Trophoblast cell (in vitro differentiated cells and primary cell): Measurements from ENCODE around the gene PLA2G12A. TPM values are rescaled to one million over a fixed set of nuclear protein-coding genes. Genes with fewer than 3 reads are reported as not detected.

ENCODE experiments used
- DNase-seq, 2 donors: peaks; one replicate each; pipeline ENCODE4 v3.0.0-alpha.2; 2016
- H2AFZ ChIP-seq: 2 replicates; pipeline ENCODE4 v1.6.1; 2013; ENCODE audit warnings: low read length, moderate library complexity, mild to moderate bottlenecking; ENCODE audit not compliant: insufficient read depth, poor library complexity
- H2AK5ac ChIP-seq: 2 replicates; pipeline ENCODE4 v1.6.1; 2013; ENCODE audit warnings: mild to moderate bottlenecking, low read length
- H2BK120ac ChIP-seq: 2 replicates; pipeline ENCODE4 v1.6.1; 2013; ENCODE audit warnings: low read length, mild to moderate bottlenecking, moderate library complexity; ENCODE audit not compliant: insufficient read depth, poor library complexity
- H2BK12ac ChIP-seq: 2 replicates; pipeline ENCODE4 v1.6.1; 2013; ENCODE audit warnings: mild to moderate bottlenecking, low read length, moderate library complexity
- H2BK5ac ChIP-seq: 2 replicates; pipeline ENCODE4 v1.6.1; 2013; ENCODE audit warnings: low read length, low read depth, moderate library complexity, mild to moderate bottlenecking; ENCODE audit not compliant: poor library complexity
- H3K14ac ChIP-seq: 2 replicates; pipeline ENCODE4 v1.6.1; 2013; ENCODE audit warnings: mild to moderate bottlenecking, low read length
- H3K18ac ChIP-seq: 2 replicates; pipeline ENCODE4 v1.6.1; 2013; ENCODE audit warnings: mild to moderate bottlenecking, low read length
- H3K23ac ChIP-seq: 2 replicates; pipeline ENCODE4 v1.6.1; 2013; ENCODE audit warnings: low read length
- H3K27ac ChIP-seq: 2 replicates; pipeline ENCODE4 v1.5.1; 2013; ENCODE audit warnings: low read depth, mild to moderate bottlenecking, inconsistent platforms, low read length, moderate library complexity
- H3K27me3 ChIP-seq: 2 replicates; pipeline ENCODE4 v1.6.1; 2013; ENCODE audit warnings: inconsistent platforms, mild to moderate bottlenecking, low read length, moderate library complexity; ENCODE audit not compliant: insufficient read depth
- H3K36me3 ChIP-seq, 2 experiments: 1 replicate in 1 of 2; 2 replicates in 1 of 2; pipeline ENCODE4 v1.6.1; 2013; ENCODE audit warnings: low read length in 2 of 2, mild to moderate bottlenecking in 2 of 2, moderate library complexity in 1 of 2; ENCODE audit not compliant: insufficient read depth in 2 of 2, control insufficient read depth in 1 of 2
- H3K4ac ChIP-seq: 2 replicates; pipeline ENCODE4 v1.6.1; 2013; ENCODE audit warnings: low read depth, mild to moderate bottlenecking, low read length, moderate library complexity
- H3K4me1 ChIP-seq, 2 experiments: 1 replicate in 1 of 2; 2 replicates in 1 of 2; pipeline ENCODE4 v1.6.1; 2013; ENCODE audit warnings: low read length in 2 of 2, mild to moderate bottlenecking in 2 of 2, moderate library complexity in 1 of 2; ENCODE audit not compliant: insufficient read depth in 2 of 2, control insufficient read depth in 1 of 2
- H3K4me2 ChIP-seq: 2 replicates; pipeline ENCODE4 v1.6.1; 2013; ENCODE audit warnings: inconsistent platforms, mild to moderate bottlenecking, low read length, moderate library complexity
- H3K4me3 ChIP-seq: 2 replicates; pipeline ENCODE4 v1.5.1; 2013; ENCODE audit warnings: mild to moderate bottlenecking, low read depth, low read length, inconsistent platforms
- H3K79me1 ChIP-seq: one replicate; pipeline ENCODE4 v1.6.1; 2013; ENCODE audit warnings: low read length
- H3K79me2 ChIP-seq: 2 replicates; pipeline ENCODE4 v1.6.1; 2013; ENCODE audit warnings: low read length, mild to moderate bottlenecking; ENCODE audit not compliant: control insufficient read depth, insufficient read depth, poor library complexity
- H3K9ac ChIP-seq: 2 replicates; pipeline ENCODE4 v1.6.1; 2013; ENCODE audit warnings: mild to moderate bottlenecking, low read length
- H3K9me3 ChIP-seq: 2 replicates; pipeline ENCODE4 v1.6.1; 2013; ENCODE audit warnings: low read depth, mild to moderate bottlenecking, control low read depth, inconsistent platforms, low read length; ENCODE audit not compliant: insufficient read depth
- H4K12ac ChIP-seq: 2 replicates; pipeline ENCODE4 v1.6.1; 2013; ENCODE audit warnings: low read depth, mild to moderate bottlenecking, low read length, moderate library complexity
- H4K8ac ChIP-seq: 2 replicates; pipeline ENCODE4 v1.6.1; 2013; ENCODE audit warnings: low read depth, mild to moderate bottlenecking, low read length, moderate library complexity
- H4K91ac ChIP-seq: one replicate; pipeline ENCODE4 v1.6.1; 2013; ENCODE audit warnings: low read depth, mild to moderate bottlenecking, low read length, moderate library complexity
- WGBS: extraction: QIAGEN DNeasy Blood & Tissue Kit; methylation state at CpG from one replicate; pipeline ENCODE4 v1.1.7; 2013; ENCODE audit warnings: missing lambda C conversion rate; ENCODE audit not compliant: insufficient read length, insufficient coverage; ENCODE audit errors: extremely low coverage; 5-methylcytosine and 5-hydroxymethylcytosine counted together
- polyA plus RNA-seq: library from polyadenylated mRNA; stranded (reverse); fragments of 200-250 nt; gene quantifications from 2 replicates; pipeline ENCODE4 v1.2.3, GENCODE V29; 2013

PLA2G12A gene
- polyA plus RNA-seq: 29.0 and 33.8 TPM in 2 replicates

DNA sequence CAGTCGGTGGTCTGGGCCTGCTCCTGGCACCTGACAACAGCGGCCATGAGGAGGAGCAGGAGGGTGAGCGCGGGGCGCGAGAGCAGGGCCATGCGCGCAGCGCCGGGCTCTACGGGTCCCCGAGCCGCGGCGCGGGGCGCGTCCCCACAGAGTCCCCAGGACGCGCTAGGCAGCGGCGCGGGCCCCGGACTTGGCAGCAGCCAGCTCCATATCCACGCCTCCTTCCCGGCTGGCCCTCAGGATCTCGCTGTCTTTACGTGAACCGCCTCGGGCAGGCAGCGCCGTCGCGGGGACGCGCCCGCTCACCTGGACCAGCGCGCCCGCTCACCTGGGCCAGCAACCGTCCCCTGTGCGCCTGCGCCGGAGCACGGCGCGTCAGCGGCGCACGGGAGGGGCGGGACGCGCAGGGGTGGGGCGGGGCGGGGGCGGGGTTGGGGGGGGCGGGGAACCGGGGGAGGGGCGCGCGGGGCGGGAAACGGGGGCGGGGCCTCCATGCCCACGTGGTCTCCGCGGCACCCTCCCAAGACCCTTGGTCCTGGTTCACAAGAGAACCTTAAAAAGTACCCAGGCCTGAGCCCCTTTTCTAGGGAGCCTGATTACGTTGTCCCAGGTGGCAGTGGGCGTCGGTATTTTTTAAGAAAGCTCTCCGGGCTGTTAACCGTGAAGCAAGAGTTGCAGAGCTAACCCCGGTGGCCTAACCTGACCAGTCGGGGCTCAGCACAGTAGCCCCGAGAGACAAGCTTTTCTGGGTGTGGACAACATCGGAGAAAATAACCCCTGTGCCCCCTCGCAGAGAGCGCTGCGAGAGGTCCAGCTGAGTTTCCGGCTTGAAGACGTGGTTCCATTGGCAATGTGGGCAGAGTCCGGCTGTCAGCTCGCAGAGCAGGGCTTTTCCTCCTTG lies at the start of gene PLA2G12A:
PLA2G12A (minus strand) TSS at position 353 of the 901 bp plus-strand sequence; CDS start at position 92, 261 bp downstream.
- Histone ChIP-seq H2BK120ac (peak within 1 kb of the TSS; percentile 6), H2AK5ac (no peak within 1 kb of the TSS), H3K4me1 (peaks cover 3% of the 10 kb centered on the region in 2 experiments), H2AFZ (peak within 1 kb of the TSS; percentile 91), H3K27ac (peak within 1 kb of the TSS; percentile 39), H4K91ac (peak within 1 kb of the TSS; percentile 69), H3K27me3 (no peaks in the 10 kb centered on the region), H3K9ac (peak within 1 kb of the TSS; percentile 86), H3K23ac (no peak within 1 kb of the TSS), H3K9me3 (no peaks in the 10 kb centered on the region), H3K79me1 (peaks cover 7% of the 10 kb centered on the region), H3K4me2 (peak within 1 kb of the TSS; percentile 99), H3K36me3 (no peaks in the 10 kb centered on the region), H3K4me3 (peak within 1 kb of the TSS; percentile 81), H3K4ac (peak within 1 kb of the TSS; percentile 9), H4K8ac (peak within 1 kb of the TSS; percentile 81), H3K79me2 (peaks cover 6% of the 10 kb centered on the region), H2BK12ac (no peak within 1 kb of the TSS), H2BK5ac (peak within 1 kb of the TSS; percentile 31), H3K14ac (peak within 1 kb of the TSS; percentile 75), H3K18ac (peak within 1 kb of the TSS; percentile 91), H4K12ac (peak within 1 kb of the TSS; percentile 77)
- no CpG with 5 or more reads among the region's 83 CpGs for WGBS
- peak; percentile 92 to 96 for DNase-seq

- Histone ChIP-seq H3K4ac (no peak overlapping the region), H3K4me3 (no peak overlapping the region)
These were observed 35.0 kb upstream of the PLA2G12A start for GRCh38 chr4:109764789-109765402.

GRCh38 chr4:109764376-109764775 lies 34.5 kb upstream of the PLA2G12A start:
- H3K9ac ChIP-seq: no peak overlapping the region
- H3K4me1 ChIP-seq: no peaks in the 10 kb centered on the region

More at GRCh38 chr4:109764789-109765402, 35.0 kb upstream of the PLA2G12A start:
- Histone ChIP-seq H4K8ac (no peak overlapping the region), H3K14ac (no peak overlapping the region), H3K23ac (no peak overlapping the region), H3K4me1 (no peaks in the 10 kb centered on the region), H3K4me2 (no peak overlapping the region), H2AK5ac (no peak overlapping the region), H4K12ac (no peak overlapping the region), H4K91ac (no peak overlapping the region), H3K9me3 (no peaks in the 10 kb centered on the region), H3K79me1 (no peaks in the 10 kb centered on the region), H3K18ac (no peak overlapping the region), H2BK12ac (no peak overlapping the region), H3K36me3 (no peaks in the 10 kb centered on the region), H3K9ac (no peak overlapping the region), H3K27me3 (no peaks in the 10 kb centered on the region), H2BK5ac (no peak overlapping the region), H3K79me2 (no peaks in the 10 kb centered on the region), H2AFZ (no peak overlapping the region), H3K27ac (no peak overlapping the region), H2BK120ac (no peak overlapping the region)
- no CpG with 5 or more reads among the region's 5 CpGs for WGBS
- no peak for DNase-seq

DNA sequence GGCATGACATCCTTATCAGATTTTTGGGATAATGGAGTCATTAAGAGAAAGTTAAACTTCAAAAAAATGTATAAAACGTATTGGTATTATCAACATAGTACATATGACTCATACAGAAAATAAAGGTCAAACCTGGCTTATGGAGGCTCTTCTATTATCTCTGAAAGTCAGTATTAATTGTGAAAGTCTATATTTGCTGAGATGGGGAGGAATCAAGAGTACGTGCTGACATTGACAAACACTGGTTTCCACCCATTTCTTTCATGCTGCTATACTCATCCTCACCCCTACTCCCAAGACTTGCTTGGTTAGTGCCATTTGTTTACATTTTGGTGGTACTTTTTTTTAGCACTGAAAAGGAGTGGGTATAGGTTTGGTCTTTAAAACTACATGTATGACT lies 30.8 kb upstream of the PLA2G12A start:
- Histone ChIP-seq H2BK120ac (no peak overlapping the region), H2AFZ (no peak overlapping the region), H3K18ac (no peak overlapping the region), H4K8ac (no peak overlapping the region), H3K79me2 (no peaks in the 10 kb centered on the region), H3K36me3 (no peaks in the 10 kb centered on the region), H3K4me3 (no peak overlapping the region), H4K12ac (no peak overlapping the region), H2AK5ac (no peak overlapping the region), H3K27me3 (no peaks in the 10 kb centered on the region), H4K91ac (no peak overlapping the region), H3K4me2 (no peak overlapping the region), H3K14ac (no peak overlapping the region), H3K4ac (no peak overlapping the region), H3K79me1 (no peaks in the 10 kb centered on the region), H3K23ac (no peak overlapping the region), H3K4me1 (no peaks in the 10 kb centered on the region), H2BK5ac (no peak overlapping the region), H3K9ac (no peak overlapping the region), H2BK12ac (no peak overlapping the region), H3K9me3 (no peaks in the 10 kb centered on the region), H3K27ac (no peak overlapping the region)
- WGBS: no CpG with 5 or more reads among the region's 2 CpGs
- DNase-seq: no peak

More at GRCh38 chr4:109764376-109764775, 34.5 kb upstream of the PLA2G12A start:
- no peak overlapping the region for H4K8ac ChIP-seq
- no peaks in the 10 kb centered on the region for H3K79me2 ChIP-seq
- H3K9me3 ChIP-seq: no peaks in the 10 kb centered on the region
- H3K18ac ChIP-seq: no peak overlapping the region
- H3K79me1 ChIP-seq: no peaks in the 10 kb centered on the region
- no peak overlapping the region for H2BK12ac ChIP-seq
- H3K23ac ChIP-seq: no peak overlapping the region
- H3K14ac ChIP-seq: no peak overlapping the region
- no peaks in the 10 kb centered on the region for H3K27me3 ChIP-seq
- no peak overlapping the region for H4K91ac ChIP-seq
- no CpG with 5 or more reads among the region's 2 CpGs for WGBS
- no peak overlapping the region for H2AFZ ChIP-seq
- H2BK5ac ChIP-seq: no peak overlapping the region
- no peak overlapping the region for H3K27ac ChIP-seq
- no peak overlapping the region for H3K4me2 ChIP-seq
- no peaks in the 10 kb centered on the region for H3K36me3 ChIP-seq
- H3K4ac ChIP-seq: no peak overlapping the region
- H4K12ac ChIP-seq: no peak overlapping the region
- no peak for DNase-seq
- H3K4me3 ChIP-seq: no peak overlapping the region
- H2AK5ac ChIP-seq: no peak overlapping the region
- H2BK120ac ChIP-seq: no peak overlapping the region
